Activated T-helper 1 cell treated with anti-CD3 and anti-CD28 coated beads, Interleukin-2, amount 50 U/mL, for 16 hours (primary cell): ENCODE data around the gene GRM4.

ENCODE experiments used
- DNase-seq, 2 donors: peaks; one replicate each; pipeline ENCODE4 v3.0.0-alpha.2; 2020; ENCODE audit warnings: low read depth in 1 of 2, low spot score in 1 of 2

Gene GRM4

GRCh38 chr6:34065466-34066217, 80.2 kb downstream of the GRM4 start:
- no peak for DNase-seq

DNA sequence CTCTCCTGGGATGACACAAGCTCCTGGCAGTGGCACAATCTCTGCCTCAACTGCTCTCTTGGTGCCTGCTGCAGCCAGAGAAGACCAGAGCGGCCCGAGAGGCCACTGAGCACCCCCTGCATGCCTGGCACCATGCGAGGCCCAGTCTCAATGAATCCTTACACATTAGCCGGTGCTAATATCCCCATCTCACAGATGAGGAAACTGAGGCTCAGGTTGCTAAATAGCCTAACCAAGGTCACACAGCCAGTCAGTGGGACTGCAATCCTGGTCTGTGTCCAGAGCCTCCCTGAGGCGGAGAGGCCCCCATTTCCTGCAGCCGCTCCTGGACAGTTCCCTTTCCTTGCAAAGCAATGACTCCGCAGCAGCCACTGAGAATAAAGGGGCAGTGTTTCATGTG, 81.2 kb downstream of the GRM4 start:
- no peak for DNase-seq

DNA sequence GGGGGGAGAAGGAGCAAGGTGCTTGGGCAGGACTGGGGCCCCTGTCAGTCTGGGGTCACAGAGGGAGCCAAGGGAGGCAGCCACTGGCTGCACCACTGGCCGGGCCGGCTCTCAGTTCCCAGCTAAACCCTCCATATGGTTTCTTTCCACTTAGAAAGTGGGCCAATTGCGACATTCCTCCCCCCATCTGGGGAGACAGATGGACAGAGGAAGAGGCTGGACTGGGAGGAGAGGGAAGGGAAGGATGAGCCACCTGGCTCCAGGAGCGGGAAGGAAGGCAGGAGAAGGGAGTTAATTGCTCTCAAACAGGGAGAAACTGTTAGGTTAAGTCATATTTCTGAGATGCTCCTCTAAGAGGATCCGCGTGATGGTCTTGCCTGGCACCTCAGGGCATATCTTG, 82.2 kb downstream of the GRM4 start:
- DNase-seq: no peak

GRCh38 chr6:34062815-34063214, 83.1 kb downstream of the GRM4 start:
- no peak for DNase-seq

DNA sequence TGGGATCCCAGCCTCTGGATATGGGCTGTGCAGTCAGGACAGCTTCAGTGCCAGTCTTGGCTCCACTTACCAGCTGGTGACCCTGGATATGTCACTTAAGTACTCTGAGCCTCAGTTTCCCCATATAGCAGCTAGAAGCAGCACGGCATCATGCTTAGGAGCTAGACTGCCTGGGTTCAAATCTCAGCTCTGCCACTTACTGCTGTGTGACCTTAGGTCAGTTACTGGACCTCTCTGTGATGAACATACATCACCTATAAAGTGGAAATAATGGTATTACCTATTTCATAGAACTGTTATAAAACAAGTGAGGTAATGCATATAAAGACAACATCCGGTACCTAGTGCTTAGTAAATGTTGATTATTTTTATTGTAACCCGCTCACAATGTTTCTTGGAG, 83.7 kb downstream of the GRM4 start:
- no peak for DNase-seq

GRCh38 chr6:34061348-34061747, 84.5 kb downstream of the GRM4 start:
- DNase-seq: no peak

DNA sequence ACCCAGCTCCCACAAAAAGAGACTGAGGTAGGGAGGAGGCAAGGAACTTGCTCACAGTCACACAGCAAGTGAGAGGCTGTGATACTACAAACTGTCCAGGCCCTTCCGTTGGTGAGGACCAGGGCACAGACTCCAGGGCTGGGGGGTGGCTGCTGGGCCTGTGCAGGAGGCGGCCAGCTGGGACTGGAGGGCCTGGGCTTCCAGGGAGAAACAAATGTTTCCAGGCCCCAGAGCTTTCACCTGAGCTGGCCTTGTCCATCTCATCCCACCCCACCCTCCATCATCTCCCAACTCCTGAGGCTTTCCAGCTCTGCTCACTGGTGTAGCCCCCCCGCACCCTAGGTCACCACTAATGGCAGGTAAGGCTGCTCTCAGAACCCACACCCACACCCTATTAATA, 86.0 kb downstream of the GRM4 start:
- no peak for DNase-seq

GRCh38 chr6:34059136-34059731, 86.7 kb downstream of the GRM4 start:
- DNase-seq: no peak

DNA sequence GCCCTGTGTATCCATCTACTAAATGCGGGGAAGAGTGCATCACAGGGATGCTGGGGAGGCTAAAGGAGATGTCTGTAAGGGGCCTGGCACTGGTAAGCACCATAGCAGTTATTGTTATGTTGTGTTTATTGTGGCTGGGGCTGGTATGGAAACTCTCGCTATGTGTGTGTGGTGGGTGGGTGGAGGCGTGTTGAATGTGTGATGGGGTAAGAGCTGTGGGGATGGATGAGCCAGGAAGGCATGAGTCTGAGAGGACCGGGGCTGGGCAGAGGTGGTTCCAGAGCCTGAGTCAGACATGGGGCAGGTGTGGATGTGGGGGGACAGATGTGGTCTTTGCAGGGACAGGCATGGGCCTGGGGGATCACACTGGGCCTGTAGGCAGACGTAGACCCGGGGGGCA, 88.1 kb downstream of the GRM4 start:
- DNase-seq: no peak

GRCh38 chr6:34057191-34057590, 88.7 kb downstream of the GRM4 start:
- no peak for DNase-seq

GRCh38 chr6:34056305-34057108, 89.4 kb downstream of the GRM4 start:
- no peak for DNase-seq

- DNase-seq: peak; percentile 36 to 41
These were observed 90.5 kb downstream of the GRM4 start for GRCh38 chr6:34055223-34055933.

DNA sequence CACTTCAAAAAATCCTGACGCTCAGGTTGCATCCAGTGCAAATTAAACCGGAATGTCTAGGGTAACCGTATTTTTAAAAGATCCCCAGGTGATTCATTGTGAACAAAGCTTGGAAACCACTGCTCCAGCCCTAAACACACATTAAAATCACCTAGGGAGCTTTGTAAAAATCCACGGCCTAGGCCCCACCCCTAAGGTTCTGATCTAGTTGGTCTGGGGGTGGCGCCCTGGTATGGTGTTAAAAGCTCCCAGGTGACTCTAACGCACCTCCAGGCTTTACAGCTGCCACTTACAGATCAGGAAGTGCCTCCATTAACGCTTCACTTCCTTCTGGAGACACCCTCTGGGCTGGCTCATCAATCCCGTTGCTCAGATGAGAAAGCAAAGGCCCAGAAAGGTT, 92.2 kb downstream of the GRM4 start:
- DNase-seq: no peak

GRCh38 chr6:34052918-34053608, 92.8 kb downstream of the GRM4 start:
- DNase-seq: no peak

DNA sequence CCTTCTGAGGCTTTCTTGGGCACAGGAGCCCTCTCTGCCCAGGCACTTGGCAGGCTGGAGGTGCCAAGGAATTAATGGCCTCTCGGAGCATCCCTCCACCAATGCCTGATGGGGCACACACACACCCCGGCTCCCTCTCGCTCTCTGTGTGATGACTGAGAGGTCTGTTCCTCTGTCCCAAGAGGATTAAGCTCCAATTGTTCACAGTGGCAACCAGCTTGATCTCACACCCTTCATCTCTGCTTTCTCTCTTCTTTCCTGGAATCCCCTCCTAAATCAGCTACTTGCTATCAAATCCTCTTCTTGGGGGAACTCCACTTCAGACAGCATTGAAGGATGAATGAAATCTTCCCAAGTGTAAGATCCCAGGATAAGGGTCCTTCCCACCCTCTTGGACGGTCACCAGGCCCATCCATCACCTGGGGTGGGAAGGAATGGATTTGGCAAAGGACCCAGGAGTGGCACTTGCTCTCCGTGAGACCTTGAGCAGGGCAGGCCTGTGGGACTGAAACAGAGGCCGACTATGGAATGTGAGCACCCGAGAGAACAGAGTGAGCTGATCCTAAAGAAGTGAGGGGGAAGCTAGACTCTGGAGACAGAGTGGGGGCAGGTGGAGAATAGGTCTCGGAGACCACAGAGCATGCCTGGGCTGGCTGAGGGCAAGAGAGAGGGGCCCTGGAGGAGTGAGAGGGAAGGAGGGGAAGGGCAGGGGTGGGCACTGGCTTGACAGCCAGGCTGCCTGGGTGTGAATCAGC, 93.6 kb downstream of the GRM4 start:
- no peak for DNase-seq

GRCh38 chr6:34051331-34051919, 94.5 kb downstream of the GRM4 start:
- DNase-seq: no peak

DNA sequence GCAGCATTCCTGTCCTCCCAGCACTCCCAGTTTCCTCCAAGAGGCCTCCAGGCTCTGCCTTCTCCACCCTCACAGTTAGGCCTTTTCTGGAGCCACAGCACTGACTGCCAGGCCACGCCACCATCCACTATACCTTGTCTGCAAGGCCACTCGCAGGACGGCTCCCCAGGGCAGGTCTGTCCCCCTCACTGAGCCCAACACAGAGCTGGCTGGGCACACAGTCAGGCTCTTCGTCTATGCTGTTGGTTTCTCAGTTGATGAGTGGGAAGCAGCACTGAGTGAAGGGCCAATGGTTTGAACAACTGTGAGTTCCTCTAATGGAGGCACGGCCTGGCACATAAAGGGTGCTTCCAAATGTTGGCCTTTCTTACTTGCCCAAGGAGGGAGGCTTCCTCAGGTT, 95.2 kb downstream of the GRM4 start:
- no peak for DNase-seq

DNA sequence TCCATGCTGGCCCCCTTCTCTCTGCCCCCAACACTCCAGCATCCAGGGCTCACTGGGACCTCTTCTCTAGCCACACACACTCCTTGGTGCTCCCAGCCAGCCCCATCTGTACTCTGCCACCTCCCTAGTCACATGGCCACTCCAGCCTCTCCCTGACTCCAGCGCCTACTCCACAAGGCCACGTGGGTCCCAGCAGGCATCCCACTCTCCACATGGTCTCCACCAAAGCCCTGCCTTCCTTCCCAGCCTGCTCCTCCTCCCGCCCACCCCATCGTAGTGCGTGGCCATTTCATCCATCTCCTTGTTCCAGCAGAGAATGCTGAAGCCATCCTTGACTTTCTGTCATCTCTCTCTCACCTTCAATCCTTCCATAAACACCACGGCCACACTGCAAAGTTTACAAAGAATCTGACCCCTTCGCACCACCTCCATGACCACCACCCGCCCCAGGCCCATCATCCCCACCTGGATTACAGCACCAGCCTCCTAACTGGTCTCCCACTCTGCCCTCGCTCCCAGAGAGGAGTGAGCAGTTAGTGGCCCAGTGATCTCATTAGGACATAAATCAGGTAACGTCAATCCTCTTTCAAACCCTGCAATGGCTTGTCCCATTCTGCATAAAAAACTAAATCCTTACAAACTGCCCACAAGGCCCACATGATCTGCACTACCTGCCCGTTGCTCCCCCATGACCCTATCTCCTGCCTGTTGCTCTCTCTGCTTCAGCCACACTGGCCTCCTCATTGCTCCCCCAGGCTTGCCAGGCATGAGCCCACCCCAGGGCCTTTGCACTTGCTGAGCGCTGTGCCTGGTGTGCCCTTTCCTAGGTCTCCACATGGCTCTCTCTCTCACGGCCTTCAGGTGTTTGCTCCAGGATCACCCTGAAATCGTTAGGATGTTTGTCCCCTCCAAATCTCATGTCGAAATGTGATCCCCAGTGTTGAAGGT, 96.2 kb downstream of the GRM4 start:
- no peak for DNase-seq
